ENCODE data around the gene FASTK.

FASTK gene

GRCh38 chr7:151100921-151101320, 20.3 kb upstream of the FASTK start:
- Histone ChIP-seq H3K4me3 (ENCODE audit: insufficient read depth, low read length, poor library complexity, severe bottlenecking) (no peak overlapping the region), H3K9me3 (ENCODE audit: insufficient read depth, low read length) (no peaks in the 10 kb centered on the region), H2AFZ (ENCODE audit: low read depth, low read length, severe bottlenecking) (no peak overlapping the region), H3K9me2 (replicated peaks; ENCODE audit: insufficient read depth, low read length) (no peaks in the 10 kb centered on the region), H3K27me3 (ENCODE audit: low read length) (no peaks in the 10 kb centered on the region), H3K27ac (ENCODE audit: low read depth, low read length) (no peak overlapping the region), H3F3A (ENCODE audit: insufficient read depth) (no peaks in the 10 kb centered on the region), H3K9ac (ENCODE audit: low read length) (no peak overlapping the region), H3K36me3 (ENCODE audit: low read length) (no peaks in the 10 kb centered on the region), H3K4me2 (ENCODE audit: low read depth, low read length, poor library complexity, severe bottlenecking) (no peak overlapping the region), H4K20me1 (ENCODE audit: low read depth, low read length) (no peaks in the 10 kb centered on the region), H3K79me2 (ENCODE audit: insufficient read depth, low read length) (no peaks in the 10 kb centered on the region)
- no peak for TF ChIP-seq EZH2phosphoT487 (conservative IDR thresholded peaks at IDR 0.05; ENCODE audit: low read length)
- no peak for TF ChIP-seq CTCF (IDR thresholded peaks at IDR 0.05; ENCODE audit: insufficient read depth, low read length, poor library complexity, severe bottlenecking)

- H4K20me1 ChIP-seq (ENCODE audit: low read depth, low read length) = no peaks in the 10 kb centered on the region
- no peaks in the 10 kb centered on the region for H3K9me2 ChIP-seq (replicated peaks; ENCODE audit: insufficient read depth, low read length)
- H3K36me3 ChIP-seq (ENCODE audit: low read length) = no peaks in the 10 kb centered on the region
- no peak overlapping the region for H3K9ac ChIP-seq (ENCODE audit: low read length)
- no peaks in the 10 kb centered on the region for H3K27me3 ChIP-seq (ENCODE audit: low read length)
- no peaks in the 10 kb centered on the region for H3K79me2 ChIP-seq (ENCODE audit: insufficient read depth, low read length)
- no peak overlapping the region for H3K4me3 ChIP-seq (ENCODE audit: insufficient read depth, low read length, poor library complexity, severe bottlenecking)
- H3K4me2 ChIP-seq (ENCODE audit: low read depth, low read length, poor library complexity, severe bottlenecking) = no peak overlapping the region
- no peak overlapping the region for H2AFZ ChIP-seq (ENCODE audit: low read depth, low read length, severe bottlenecking)
- no peak overlapping the region for H3K27ac ChIP-seq (ENCODE audit: low read depth, low read length)
- H3F3A ChIP-seq (ENCODE audit: insufficient read depth) = no peaks in the 10 kb centered on the region
- no peaks in the 10 kb centered on the region for H3K9me3 ChIP-seq (ENCODE audit: insufficient read depth, low read length)
- TF ChIP-seq EZH2phosphoT487 (conservative IDR thresholded peaks at IDR 0.05; ENCODE audit: low read length) = no peak
- TF ChIP-seq CTCF (IDR thresholded peaks at IDR 0.05; ENCODE audit: insufficient read depth, low read length, poor library complexity, severe bottlenecking) = no peak
Observed at GRCh38 chr7:151099486-151100211, 19.0 kb upstream of the FASTK start.

- no peaks in the 10 kb centered on the region for H3F3A ChIP-seq (ENCODE audit: insufficient read depth)
- H3K4me2 ChIP-seq (ENCODE audit: low read depth, low read length, poor library complexity, severe bottlenecking) = no peak overlapping the region
- no peak overlapping the region for H3K9ac ChIP-seq (ENCODE audit: low read length)
- no peak overlapping the region for H3K27ac ChIP-seq (ENCODE audit: low read depth, low read length)
- no peaks in the 10 kb centered on the region for H3K27me3 ChIP-seq (ENCODE audit: low read length)
- H3K9me2 ChIP-seq (replicated peaks; ENCODE audit: insufficient read depth, low read length) = no peaks in the 10 kb centered on the region
- H3K9me3 ChIP-seq (ENCODE audit: insufficient read depth, low read length) = no peaks in the 10 kb centered on the region
- H3K4me3 ChIP-seq (ENCODE audit: insufficient read depth, low read length, poor library complexity, severe bottlenecking) = no peak overlapping the region
- H3K36me3 ChIP-seq (ENCODE audit: low read length) = no peaks in the 10 kb centered on the region
- no peak overlapping the region for H2AFZ ChIP-seq (ENCODE audit: low read depth, low read length, severe bottlenecking)
- H3K79me2 ChIP-seq (ENCODE audit: insufficient read depth, low read length) = no peaks in the 10 kb centered on the region
- TF ChIP-seq CTCF (IDR thresholded peaks at IDR 0.05; ENCODE audit: insufficient read depth, low read length, poor library complexity, severe bottlenecking) (no peak), EZH2phosphoT487 (conservative IDR thresholded peaks at IDR 0.05; ENCODE audit: low read length) (no peak)
- H4K20me1 ChIP-seq (ENCODE audit: low read depth, low read length) = no peaks in the 10 kb centered on the region
Observed at GRCh38 chr7:151095828-151096475, 15.3 kb upstream of the FASTK start.

All from SU-DHL-6 (cell line).